ENCODE measurements around the gene DMPK.

Gene DMPK

DNA sequence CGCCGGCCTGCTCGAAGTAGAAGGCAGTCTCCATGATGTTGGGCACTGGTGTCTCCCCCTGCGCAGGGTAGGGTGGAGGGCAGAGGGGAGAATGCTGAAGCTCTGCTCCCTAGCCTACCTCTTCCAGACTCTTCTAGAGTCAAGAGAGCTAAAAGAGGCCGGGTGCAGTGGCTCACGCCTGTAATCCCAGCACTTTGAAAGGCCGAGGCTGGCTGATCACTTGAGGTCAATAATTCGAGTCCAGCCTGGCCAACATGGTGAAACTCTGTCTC, 22.6 kb upstream of the DMPK start:
- Histone ChIP-seq H3K9me3 (ENCODE audit: insufficient read depth, low read length) (no peaks in the 10 kb centered on the region), H3F3A (ENCODE audit: insufficient read depth) (no peaks in the 10 kb centered on the region), H2AFZ (ENCODE audit: low read depth, low read length, severe bottlenecking) (no peak overlapping the region), H3K9ac (ENCODE audit: low read length) (no peak overlapping the region), H3K27me3 (ENCODE audit: low read length) (no peaks in the 10 kb centered on the region), H3K4me3 (ENCODE audit: insufficient read depth, low read length, poor library complexity, severe bottlenecking) (no peak overlapping the region), H3K9me2 (replicated peaks; ENCODE audit: insufficient read depth, low read length) (no peaks in the 10 kb centered on the region), H4K20me1 (ENCODE audit: low read depth, low read length) (no peaks in the 10 kb centered on the region), H3K27ac (ENCODE audit: low read depth, low read length) (no peak overlapping the region), H3K4me2 (ENCODE audit: low read depth, low read length, poor library complexity, severe bottlenecking) (no peak overlapping the region), H3K79me2 (ENCODE audit: insufficient read depth, low read length) (no peaks in the 10 kb centered on the region), H3K36me3 (ENCODE audit: low read length) (no peaks in the 10 kb centered on the region)
- TF ChIP-seq, protein P1, sequence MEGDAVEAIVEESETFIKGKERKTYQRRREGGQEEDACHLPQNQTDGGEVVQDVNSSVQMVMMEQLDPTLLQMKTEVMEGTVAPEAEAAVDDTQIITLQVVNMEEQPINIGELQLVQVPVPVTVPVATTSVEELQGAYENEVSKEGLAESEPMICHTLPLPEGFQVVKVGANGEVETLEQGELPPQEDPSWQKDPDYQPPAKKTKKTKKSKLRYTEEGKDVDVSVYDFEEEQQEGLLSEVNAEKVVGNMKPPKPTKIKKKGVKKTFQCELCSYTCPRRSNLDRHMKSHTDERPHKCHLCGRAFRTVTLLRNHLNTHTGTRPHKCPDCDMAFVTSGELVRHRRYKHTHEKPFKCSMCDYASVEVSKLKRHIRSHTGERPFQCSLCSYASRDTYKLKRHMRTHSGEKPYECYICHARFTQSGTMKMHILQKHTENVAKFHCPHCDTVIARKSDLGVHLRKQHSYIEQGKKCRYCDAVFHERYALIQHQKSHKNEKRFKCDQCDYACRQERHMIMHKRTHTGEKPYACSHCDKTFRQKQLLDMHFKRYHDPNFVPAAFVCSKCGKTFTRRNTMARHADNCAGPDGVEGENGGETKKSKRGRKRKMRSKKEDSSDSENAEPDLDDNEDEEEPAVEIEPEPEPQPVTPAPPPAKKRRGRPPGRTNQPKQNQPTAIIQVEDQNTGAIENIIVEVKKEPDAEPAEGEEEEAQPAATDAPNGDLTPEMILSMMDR (IDR thresholded peaks at IDR 0.05; ENCODE audit: insufficient read depth, low read length, poor library complexity, severe bottlenecking), result no peak
- no peak for TF ChIP-seq EZH2phosphoT487 (conservative IDR thresholded peaks at IDR 0.05; ENCODE audit: low read length)

DNA sequence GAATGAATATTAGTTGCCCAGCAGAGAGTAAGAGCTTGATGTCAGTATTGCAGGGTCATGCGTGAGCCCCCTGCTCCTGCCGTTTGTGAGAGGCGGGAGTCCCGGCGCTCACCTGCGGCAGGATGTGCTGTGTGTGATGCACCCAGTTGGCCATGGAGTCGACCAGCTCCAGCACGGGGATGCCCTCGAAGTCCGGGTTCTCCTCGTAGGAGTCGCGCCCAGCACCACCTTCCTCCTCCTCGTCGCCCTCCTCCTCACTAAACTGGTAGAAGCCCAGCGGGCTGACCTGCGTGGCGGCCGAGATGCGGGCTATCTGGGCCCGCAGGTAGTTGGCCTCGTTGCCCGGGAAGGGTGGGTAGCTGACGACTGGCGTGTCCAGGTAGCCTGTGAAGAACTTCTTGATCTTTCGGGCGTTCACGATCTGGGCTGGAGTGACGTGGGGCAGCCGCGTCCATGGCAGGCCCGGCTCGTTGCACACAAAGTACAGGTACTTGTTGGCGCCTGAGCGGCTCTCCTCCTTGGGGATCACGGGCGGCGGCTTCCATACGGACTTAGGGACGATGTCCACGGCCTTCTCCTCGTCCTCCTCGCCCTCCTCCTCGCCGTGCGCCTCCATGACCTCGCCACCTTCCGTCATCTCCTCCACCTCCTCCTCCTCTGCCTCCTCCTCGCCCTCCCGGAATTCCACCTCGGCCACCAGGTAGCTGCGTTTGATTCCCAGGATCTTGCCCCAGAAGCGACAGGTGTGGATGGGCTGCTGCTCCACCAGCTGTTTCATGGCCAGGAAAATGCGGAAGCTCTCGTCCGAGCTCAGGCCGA, 22.1 kb upstream of the DMPK start:
- Histone ChIP-seq H3K27ac (ENCODE audit: low read depth, low read length) (no peak overlapping the region), H3K4me3 (ENCODE audit: insufficient read depth, low read length, poor library complexity, severe bottlenecking) (no peak overlapping the region)
- TF ChIP-seq, protein P1 (IDR thresholded peaks at IDR 0.05; ENCODE audit: insufficient read depth, low read length, poor library complexity, severe bottlenecking), result no peak
- TF ChIP-seq EZH2phosphoT487 (conservative IDR thresholded peaks at IDR 0.05; ENCODE audit: low read length), result no peak

DNA sequence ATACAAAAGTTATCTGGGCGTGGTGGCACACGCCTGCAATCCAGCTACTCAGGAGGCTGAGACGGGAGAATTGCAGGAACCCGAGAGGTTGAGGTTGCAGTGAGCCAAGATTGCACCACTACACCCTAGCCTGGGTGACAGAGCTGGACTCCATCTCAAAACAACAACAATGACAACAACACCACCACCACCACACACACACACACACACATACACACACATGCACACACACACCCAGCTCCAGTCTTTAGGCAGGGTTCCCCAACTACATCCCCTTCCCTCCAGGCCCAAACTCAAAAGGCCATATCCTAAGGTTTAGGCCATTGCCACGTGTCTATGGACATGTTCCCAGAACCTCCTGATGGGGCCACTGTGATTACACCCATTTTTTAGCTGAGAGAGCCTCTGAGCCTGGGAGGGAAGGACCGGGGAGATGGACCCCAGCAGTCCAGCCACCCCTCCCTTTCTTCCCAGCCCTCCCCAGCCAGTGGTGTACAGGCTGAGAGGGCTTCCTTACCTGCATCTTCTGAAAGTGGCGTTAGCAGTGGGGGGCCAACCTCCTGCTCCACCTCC, 19.4 kb upstream of the DMPK start:
- H3K4me3 ChIP-seq (ENCODE audit: insufficient read depth, low read length, poor library complexity, severe bottlenecking), result no peak overlapping the region
- no peak overlapping the region for H3K27ac ChIP-seq (ENCODE audit: low read depth, low read length)
- no peaks in the 10 kb centered on the region for H3K79me2 ChIP-seq (ENCODE audit: insufficient read depth, low read length)
- H3K9me2 ChIP-seq (replicated peaks; ENCODE audit: insufficient read depth, low read length), result no peaks in the 10 kb centered on the region
- H3K36me3 ChIP-seq (ENCODE audit: low read length), result no peaks in the 10 kb centered on the region
- H4K20me1 ChIP-seq (ENCODE audit: low read depth, low read length), result no peaks in the 10 kb centered on the region
- no peaks in the 10 kb centered on the region for H3K27me3 ChIP-seq (ENCODE audit: low read length)
- TF ChIP-seq EZH2phosphoT487 (conservative IDR thresholded peaks at IDR 0.05; ENCODE audit: low read length), result no peak
- TF ChIP-seq, protein P1 (IDR thresholded peaks at IDR 0.05; ENCODE audit: insufficient read depth, low read length, poor library complexity, severe bottlenecking), result no peak
- H3K4me2 ChIP-seq (ENCODE audit: low read depth, low read length, poor library complexity, severe bottlenecking), result no peak overlapping the region
- no peaks in the 10 kb centered on the region for H3F3A ChIP-seq (ENCODE audit: insufficient read depth)
- no peaks in the 10 kb centered on the region for H3K9me3 ChIP-seq (ENCODE audit: insufficient read depth, low read length)
- H3K9ac ChIP-seq (ENCODE audit: low read length), result no peak overlapping the region
- H2AFZ ChIP-seq (ENCODE audit: low read depth, low read length, severe bottlenecking), result no peak overlapping the region

More for the DNA sequence above, 22.1 kb upstream of the DMPK start:
- no peaks in the 10 kb centered on the region for H3F3A ChIP-seq (ENCODE audit: insufficient read depth)
- no peaks in the 10 kb centered on the region for H3K36me3 ChIP-seq (ENCODE audit: low read length)
- H4K20me1 ChIP-seq (ENCODE audit: low read depth, low read length), result no peaks in the 10 kb centered on the region
- no peak overlapping the region for H2AFZ ChIP-seq (ENCODE audit: low read depth, low read length, severe bottlenecking)
- no peaks in the 10 kb centered on the region for H3K9me3 ChIP-seq (ENCODE audit: insufficient read depth, low read length)
- no peak overlapping the region for H3K4me2 ChIP-seq (ENCODE audit: low read depth, low read length, poor library complexity, severe bottlenecking)
- no peak overlapping the region for H3K9ac ChIP-seq (ENCODE audit: low read length)
- no peaks in the 10 kb centered on the region for H3K9me2 ChIP-seq (replicated peaks; ENCODE audit: insufficient read depth, low read length)
- no peaks in the 10 kb centered on the region for H3K27me3 ChIP-seq (ENCODE audit: low read length)
- H3K79me2 ChIP-seq (ENCODE audit: insufficient read depth, low read length), result no peaks in the 10 kb centered on the region
